Measurements from ENCODE around the gene RRP15.
A peak's percentile ranks its signal among the peaks of the same experiment; 100 is the strongest.
"Not testable (repeated sequence)": the region's sequence is repeated elsewhere in the genome, so short reads cannot be mapped to it uniquely, and the experiment has no call there.

The RRP15 gene

GRCh38 chr1:218317061-218317460, 32.0 kb downstream of the RRP15 start:
- Histone ChIP-seq H3K27ac (peak overlapping the region; percentile 7; the same call in 1 of the 2 replicates), H3K9ac (ENCODE audit: insufficient read length) (no peak overlapping the region), H3K9me3 (ENCODE audit: low read depth, low read length) (no peaks in the 10 kb centered on the region), H3K36me3 (ENCODE audit: insufficient read depth, low read length) (peaks cover 6% of the 10 kb centered on the region; the same call in 1 of the 2 replicates), H3K4me3 (no peak overlapping the region)
- TF ChIP-seq POLR2AphosphoS5 (IDR thresholded peaks at IDR 0.05; ENCODE audit: borderline replicate concordance, low read depth, low read length) (no peak), FOXP2 (optimal IDR thresholded peaks at IDR 0.05; ENCODE audit: control extremely low read depth, extremely low read length, insufficient read depth) (no peak), EZH2 (IDR thresholded peaks at IDR 0.05) (no peak)
- no peak for DNase-seq (ENCODE audit: low read depth, low spot score)

- not testable (repeated sequence) for H3K27ac ChIP-seq; DNase-seq (ENCODE audit: low read depth, low spot score); H3K4me3 ChIP-seq; H3K9ac ChIP-seq (ENCODE audit: insufficient read length); H3K9me3 ChIP-seq (ENCODE audit: low read depth, low read length)
- H3K36me3 ChIP-seq (ENCODE audit: insufficient read depth, low read length), result peaks cover 17% of the 10 kb centered on the region
Observed at GRCh38 chr1:218320182-218320581, 35.1 kb downstream of the RRP15 start.

- H3K9me3 ChIP-seq (ENCODE audit: low read depth, low read length), result no peaks in the 10 kb centered on the region
- H3K4me3 ChIP-seq, result no peak overlapping the region
- no peak for TF ChIP-seq EZH2 (IDR thresholded peaks at IDR 0.05)
- no peak for TF ChIP-seq FOXP2 (optimal IDR thresholded peaks at IDR 0.05; ENCODE audit: control extremely low read depth, extremely low read length, insufficient read depth)
- no peak for TF ChIP-seq POLR2AphosphoS5 (IDR thresholded peaks at IDR 0.05; ENCODE audit: borderline replicate concordance, low read depth, low read length)
- H3K9ac ChIP-seq (ENCODE audit: insufficient read length), result no peak overlapping the region
- peaks cover 17% of the 10 kb centered on the region for H3K36me3 ChIP-seq (ENCODE audit: insufficient read depth, low read length)
- H3K27ac ChIP-seq, result no peak overlapping the region
- DNase-seq (ENCODE audit: low read depth, low spot score), result no peak
Observed at GRCh38 chr1:218322762-218323161, 37.7 kb downstream of the RRP15 start.

GRCh38 chr1:218323568-218324225, 38.6 kb downstream of the RRP15 start:
- H3K9me3 ChIP-seq (ENCODE audit: low read depth, low read length), result no peaks in the 10 kb centered on the region

GRCh38 chr1:218324226-218324580, 39.1 kb downstream of the RRP15 start:
- Histone ChIP-seq H3K36me3 (ENCODE audit: insufficient read depth, low read length) (peaks cover 17% of the 10 kb centered on the region), H3K9me3 (ENCODE audit: low read depth, low read length) (no peaks in the 10 kb centered on the region), H3K4me3 (no peak overlapping the region), H3K27ac (no peak overlapping the region), H3K9ac (ENCODE audit: insufficient read length) (no peak overlapping the region)
- no peak for DNase-seq (ENCODE audit: low read depth, low spot score)
- no peak for TF ChIP-seq FOXP2 (optimal IDR thresholded peaks at IDR 0.05; ENCODE audit: control extremely low read depth, extremely low read length, insufficient read depth)
- no peak for TF ChIP-seq EZH2 (IDR thresholded peaks at IDR 0.05)
- no peak for TF ChIP-seq POLR2AphosphoS5 (IDR thresholded peaks at IDR 0.05; ENCODE audit: borderline replicate concordance, low read depth, low read length)

More at GRCh38 chr1:218323568-218324225, 38.6 kb downstream of the RRP15 start:
- no peak for DNase-seq (ENCODE audit: low read depth, low spot score)
- no peak overlapping the region for H3K4me3 ChIP-seq
- TF ChIP-seq EZH2 (IDR thresholded peaks at IDR 0.05) (no peak), FOXP2 (optimal IDR thresholded peaks at IDR 0.05; ENCODE audit: control extremely low read depth, extremely low read length, insufficient read depth) (no peak), POLR2AphosphoS5 (IDR thresholded peaks at IDR 0.05; ENCODE audit: borderline replicate concordance, low read depth, low read length) (no peak)
- no peak overlapping the region for H3K27ac ChIP-seq
- no peak overlapping the region for H3K9ac ChIP-seq (ENCODE audit: insufficient read length)
- peaks cover 17% of the 10 kb centered on the region for H3K36me3 ChIP-seq (ENCODE audit: insufficient read depth, low read length)

- Histone ChIP-seq H3K27ac (no peak overlapping the region), H3K36me3 (ENCODE audit: insufficient read depth, low read length) (peaks cover 6% of the 10 kb centered on the region; the same call in 1 of the 2 replicates), H3K4me3 (no peak overlapping the region), H3K9me3 (ENCODE audit: low read depth, low read length) (no peaks in the 10 kb centered on the region), H3K9ac (ENCODE audit: insufficient read length) (no peak overlapping the region)
- TF ChIP-seq FOXP2 (optimal IDR thresholded peaks at IDR 0.05; ENCODE audit: control extremely low read depth, extremely low read length, insufficient read depth) (no peak), POLR2AphosphoS5 (IDR thresholded peaks at IDR 0.05; ENCODE audit: borderline replicate concordance, low read depth, low read length) (no peak), EZH2 (IDR thresholded peaks at IDR 0.05) (no peak)
- DNase-seq (ENCODE audit: low read depth, low spot score), result no peak
Observed at GRCh38 chr1:218328769-218329168, 43.7 kb downstream of the RRP15 start.

GRCh38 chr1:218330043-218330623, 45.0 kb downstream of the RRP15 start:
- no peak for DNase-seq (ENCODE audit: low read depth, low spot score)
- TF ChIP-seq POLR2AphosphoS5 (IDR thresholded peaks at IDR 0.05; ENCODE audit: borderline replicate concordance, low read depth, low read length), result no peak
- TF ChIP-seq FOXP2 (optimal IDR thresholded peaks at IDR 0.05; ENCODE audit: control extremely low read depth, extremely low read length, insufficient read depth), result no peak
- TF ChIP-seq EZH2 (IDR thresholded peaks at IDR 0.05), result no peak

GRCh38 chr1:218332416-218332815, 47.3 kb downstream of the RRP15 start:
- no peak overlapping the region for H3K4me3 ChIP-seq
- no peak overlapping the region for H3K9ac ChIP-seq (ENCODE audit: insufficient read length)
- H3K27ac ChIP-seq, result no peak overlapping the region
- H3K9me3 ChIP-seq (ENCODE audit: low read depth, low read length), result no peaks in the 10 kb centered on the region
- H3K36me3 ChIP-seq (ENCODE audit: insufficient read depth, low read length), result peaks cover 6% of the 10 kb centered on the region; the same call in 1 of the 2 replicates
- TF ChIP-seq EZH2 (IDR thresholded peaks at IDR 0.05) (no peak), FOXP2 (optimal IDR thresholded peaks at IDR 0.05; ENCODE audit: control extremely low read depth, extremely low read length, insufficient read depth) (no peak), POLR2AphosphoS5 (IDR thresholded peaks at IDR 0.05; ENCODE audit: borderline replicate concordance, low read depth, low read length) (no peak)
- DNase-seq (ENCODE audit: low read depth, low spot score), result no peak

More at GRCh38 chr1:218330043-218330623, 45.0 kb downstream of the RRP15 start:
- Histone ChIP-seq H3K9me3 (ENCODE audit: low read depth, low read length) (no peaks in the 10 kb centered on the region), H3K4me3 (no peak overlapping the region), H3K9ac (ENCODE audit: insufficient read length) (no peak overlapping the region), H3K27ac (no peak overlapping the region), H3K36me3 (ENCODE audit: insufficient read depth, low read length) (peaks cover 6% of the 10 kb centered on the region; the same call in 1 of the 2 replicates)
